ENCODE data around the gene LMNTD2. TPM values are rescaled to one million over a fixed set of nuclear protein-coding genes. Genes with fewer than 3 reads are reported as not detected.

Gene LMNTD2
- total RNA-seq, 1 donor from 2014 or later = 19.3 TPM

DNA sequence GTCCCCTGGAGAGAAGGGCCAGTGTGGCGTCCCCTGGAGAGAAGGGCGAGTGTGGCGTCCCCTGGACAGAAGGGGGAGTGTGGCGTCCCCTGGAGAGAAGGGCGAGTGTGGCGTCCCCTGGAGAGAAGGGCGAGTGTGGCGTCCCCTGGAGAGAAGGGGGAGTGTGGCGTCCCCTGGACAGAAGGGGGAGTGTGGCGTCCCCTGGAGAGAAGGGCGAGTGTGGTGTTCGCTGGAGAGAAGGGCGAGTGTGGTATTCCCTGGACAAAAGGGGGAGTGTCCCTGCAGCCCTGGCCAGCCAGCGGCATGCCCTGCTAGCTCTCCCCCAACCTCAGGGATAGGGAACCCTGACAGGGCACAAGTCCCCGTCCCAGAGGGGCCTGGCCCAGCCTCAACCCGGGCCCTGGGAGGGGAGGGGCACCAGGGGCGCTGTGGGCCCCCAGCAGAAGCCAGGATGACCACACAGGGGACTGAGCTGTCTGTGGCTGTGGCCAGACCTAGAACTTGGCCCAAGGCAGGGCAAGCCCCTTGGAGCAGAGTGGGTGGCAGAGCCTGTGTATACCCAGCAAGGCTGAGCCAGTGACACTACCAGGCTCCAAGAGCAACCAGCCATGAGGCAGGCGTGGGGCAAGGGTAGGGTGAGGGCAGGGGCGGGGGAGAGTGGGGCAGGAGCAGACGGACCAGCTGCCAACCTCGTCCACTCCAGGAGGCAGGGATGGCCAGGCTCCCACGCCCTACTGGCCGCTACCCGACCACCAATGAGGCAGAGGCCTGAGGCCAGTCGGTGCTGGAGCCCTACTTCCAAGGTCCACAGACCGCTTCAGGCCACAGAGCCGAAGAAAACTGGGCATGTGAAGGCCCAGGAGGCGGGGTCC lies 29.3 kb downstream of the LMNTD2 start:
- Mint-ChIP-seq H3K36me3 (ENCODE audit: insufficient read depth) (peaks cover 1% of the 10 kb centered on the region), H3K4me1 (ENCODE audit: low read depth) (peaks cover 2% of the 10 kb centered on the region), H3K27me3 (no peaks in the 10 kb centered on the region), H3K27ac (no peak overlapping the region), H3K4me3 (ENCODE audit: low read depth) (no peak overlapping the region), H3K9me3 (ENCODE audit: low read depth) (no peaks in the 10 kb centered on the region)
- DNase-seq (ENCODE audit: low spot score, unreplicated experiment) = no peak
- TF ChIP-seq, protein P1, sequence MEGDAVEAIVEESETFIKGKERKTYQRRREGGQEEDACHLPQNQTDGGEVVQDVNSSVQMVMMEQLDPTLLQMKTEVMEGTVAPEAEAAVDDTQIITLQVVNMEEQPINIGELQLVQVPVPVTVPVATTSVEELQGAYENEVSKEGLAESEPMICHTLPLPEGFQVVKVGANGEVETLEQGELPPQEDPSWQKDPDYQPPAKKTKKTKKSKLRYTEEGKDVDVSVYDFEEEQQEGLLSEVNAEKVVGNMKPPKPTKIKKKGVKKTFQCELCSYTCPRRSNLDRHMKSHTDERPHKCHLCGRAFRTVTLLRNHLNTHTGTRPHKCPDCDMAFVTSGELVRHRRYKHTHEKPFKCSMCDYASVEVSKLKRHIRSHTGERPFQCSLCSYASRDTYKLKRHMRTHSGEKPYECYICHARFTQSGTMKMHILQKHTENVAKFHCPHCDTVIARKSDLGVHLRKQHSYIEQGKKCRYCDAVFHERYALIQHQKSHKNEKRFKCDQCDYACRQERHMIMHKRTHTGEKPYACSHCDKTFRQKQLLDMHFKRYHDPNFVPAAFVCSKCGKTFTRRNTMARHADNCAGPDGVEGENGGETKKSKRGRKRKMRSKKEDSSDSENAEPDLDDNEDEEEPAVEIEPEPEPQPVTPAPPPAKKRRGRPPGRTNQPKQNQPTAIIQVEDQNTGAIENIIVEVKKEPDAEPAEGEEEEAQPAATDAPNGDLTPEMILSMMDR (IDR thresholded peaks at IDR 0.05; ENCODE audit: unreplicated experiment) = no peak

- TF ChIP-seq, protein P1 (IDR thresholded peaks at IDR 0.05; ENCODE audit: unreplicated experiment) = no peak
- Mint-ChIP-seq H3K9me3 (ENCODE audit: low read depth) (no peaks in the 10 kb centered on the region), H3K36me3 (ENCODE audit: insufficient read depth) (peaks cover 1% of the 10 kb centered on the region), H3K4me1 (ENCODE audit: low read depth) (no peaks in the 10 kb centered on the region), H3K27me3 (no peaks in the 10 kb centered on the region), H3K27ac (no peak overlapping the region), H3K4me3 (ENCODE audit: low read depth) (no peak overlapping the region)
- DNase-seq (ENCODE audit: low spot score, unreplicated experiment) = no peak
Measured at GRCh38 chr11:529728-530411, 30.7 kb downstream of the LMNTD2 start.

- TF ChIP-seq, protein P1 (IDR thresholded peaks at IDR 0.05; ENCODE audit: unreplicated experiment) = no peak
- Mint-ChIP-seq H3K9me3 (ENCODE audit: low read depth) (peaks cover under 1% of the 10 kb centered on the region), H3K36me3 (ENCODE audit: insufficient read depth) (peaks cover 1% of the 10 kb centered on the region), H3K27ac (no peak overlapping the region), H3K4me1 (ENCODE audit: low read depth) (no peaks in the 10 kb centered on the region), H3K27me3 (no peaks in the 10 kb centered on the region), H3K4me3 (ENCODE audit: low read depth) (no peak overlapping the region)
- DNase-seq (ENCODE audit: low spot score, unreplicated experiment) = no peak
Measured at GRCh38 chr11:528815-529727, 31.5 kb downstream of the LMNTD2 start.

GRCh38 chr11:528166-528814 lies 32.2 kb downstream of the LMNTD2 start:
- Mint-ChIP-seq H3K27me3 (no peaks in the 10 kb centered on the region), H3K36me3 (ENCODE audit: insufficient read depth) (peaks cover 1% of the 10 kb centered on the region), H3K27ac (no peak overlapping the region), H3K4me1 (ENCODE audit: low read depth) (no peaks in the 10 kb centered on the region), H3K9me3 (ENCODE audit: low read depth) (peaks cover 3% of the 10 kb centered on the region), H3K4me3 (ENCODE audit: low read depth) (no peak overlapping the region)
- TF ChIP-seq, protein P1 (IDR thresholded peaks at IDR 0.05; ENCODE audit: unreplicated experiment) = no peak
- DNase-seq (ENCODE audit: low spot score, unreplicated experiment) = no peak

Data from progenitor cell of endocrine pancreas (in vitro differentiated cells).